Measurements from ENCODE around the gene PPP3CA. TPM values are rescaled to one million over a fixed set of nuclear protein-coding genes. Genes with fewer than 3 reads are reported as not detected.

The PPP3CA gene
- total RNA-seq, 2 donors from 2014 or later = 13.7 to 20.8 TPM

- DNase-seq = no peak
Measured at GRCh38 chr4:101283434-101283833, 63.9 kb downstream of the PPP3CA start.

GRCh38 chr4:101282076-101282844 lies 65.1 kb downstream of the PPP3CA start:
- Histone ChIP-seq H3K9me3 (no peaks in the 10 kb centered on the region), H3K27me3 (no peaks in the 10 kb centered on the region), H3K36me3 (replicated peaks in 1 of 2; ENCODE audit: insufficient read depth in 1 of 2, low read depth in 2 of 2) (no peaks in the 10 kb centered on the region), H3K27ac (no peak overlapping the region), H3K4me3 (no peak overlapping the region), H3K4me1 (peaks cover 36% of the 10 kb centered on the region)
- 79 to 96% methylated on average over 4 of the region's 4 CpGs for whole genome bisulfite sequencing, 2 donors
- ATAC-seq (no peak), DNase-seq (no peak)
- intact Hi-C loops (cut with DNase I) = no loop called here
- no peak for TF ChIP-seq POLR2A (IDR thresholded peaks at IDR 0.05)
- TF ChIP-seq CTCF (IDR thresholded peaks at IDR 0.05) = no peak

More at GRCh38 chr4:101283434-101283833, 63.9 kb downstream of the PPP3CA start:
- no peaks in the 10 kb centered on the region for H3K27me3 ChIP-seq
- no peaks in the 10 kb centered on the region for H3K9me3 ChIP-seq
- peaks cover 48% of the 10 kb centered on the region for H3K4me1 ChIP-seq
- no peak for ATAC-seq
- no peak overlapping the region for H3K4me3 ChIP-seq
- H3K36me3 ChIP-seq (replicated peaks in 1 of 2; ENCODE audit: insufficient read depth in 1 of 2, low read depth in 2 of 2) = no peaks in the 10 kb centered on the region
- no peak overlapping the region for H3K27ac ChIP-seq
- intact Hi-C loops (cut with DNase I) = no loop called here
- WGBS, 2 donors = 76 to 85% methylated on average over 2 of the region's 2 CpGs
- no peak for TF ChIP-seq CTCF (IDR thresholded peaks at IDR 0.05)
- no peak for TF ChIP-seq POLR2A (IDR thresholded peaks at IDR 0.05)

- H3K27ac ChIP-seq = no peak overlapping the region
- H3K9me3 ChIP-seq = no peaks in the 10 kb centered on the region
- H3K4me3 ChIP-seq = no peak overlapping the region
- DNase-seq (no peak), ATAC-seq (no peak)
- H3K4me1 ChIP-seq = peaks cover 28% of the 10 kb centered on the region
- intact Hi-C loops (cut with DNase I) = no loop called here
- H3K27me3 ChIP-seq = no peaks in the 10 kb centered on the region
- no peak for TF ChIP-seq CTCF (IDR thresholded peaks at IDR 0.05)
- no peak for TF ChIP-seq POLR2A (IDR thresholded peaks at IDR 0.05)
- no peaks in the 10 kb centered on the region for H3K36me3 ChIP-seq (replicated peaks in 1 of 2; ENCODE audit: insufficient read depth in 1 of 2, low read depth in 2 of 2)
- 83 to 95% methylated on average over 3 of the region's 3 CpGs for WGBS, 2 donors
Measured at GRCh38 chr4:101280866-101281600, 66.3 kb downstream of the PPP3CA start.

- peak overlapping the region in 1 of 4 donors; percentile 16 for H3K27ac ChIP-seq
- H3K4me3 ChIP-seq = no peak overlapping the region
- no peaks in the 10 kb centered on the region for H3K27me3 ChIP-seq
- H3K9me3 ChIP-seq = no peaks in the 10 kb centered on the region
- intact Hi-C loops (cut with DNase I) = no loop called here
- DNase-seq (peak in 3 of 4 donors; percentile 14 to 47 (median 23)), ATAC-seq (peak; percentile 64)
- H3K36me3 ChIP-seq (replicated peaks in 1 of 2; ENCODE audit: insufficient read depth in 1 of 2, low read depth in 2 of 2) = no peaks in the 10 kb centered on the region
- peaks cover 28% of the 10 kb centered on the region for H3K4me1 ChIP-seq
- TF ChIP-seq POLR2A (IDR thresholded peaks at IDR 0.05) = no peak
- TF ChIP-seq CTCF (IDR thresholded peaks at IDR 0.05) = no peak
- 56 to 77% methylated on average over 3 of the region's 3 CpGs for whole genome bisulfite sequencing, 2 donors
Measured at GRCh38 chr4:101279377-101279871, 67.9 kb downstream of the PPP3CA start.
